HG03469 (cell line): ENCODE measurements around the gene GNPDA2.
"Not testable (repeated sequence)": the region's sequence is repeated elsewhere in the genome, so short reads cannot be mapped to it uniquely, and the experiment has no call there.

ENCODE experiments used
- ATAC-seq: cut with Tn5 transposase; IDR thresholded peaks from one replicate; pipeline ENCODE4 v1.9.1; 2021; ENCODE audit warnings: mild to moderate bottlenecking, moderate library complexity, moderate number of reproducible peaks; ENCODE audit not compliant: unreplicated experiment

The GNPDA2 gene

GRCh38 chr4:44726038-44726871 lies at the start of gene GNPDA2:
Gene GNPDA2 (minus strand): TSS chr4:44726556. CDS start chr4:44722207, 4,349 bp downstream.
- ATAC-seq = peak; percentile 93

- no peak for ATAC-seq
Measured at GRCh38 chr4:44772340-44772739, 46.0 kb upstream of the GNPDA2 start.

- ATAC-seq = no peak
Measured at GRCh38 chr4:44771789-44772188, 45.4 kb upstream of the GNPDA2 start.

GRCh38 chr4:44766453-44766852 lies 40.1 kb upstream of the GNPDA2 start:
- no peak for ATAC-seq

GRCh38 chr4:44765116-44765515 lies 38.8 kb upstream of the GNPDA2 start:
- ATAC-seq = no peak

- ATAC-seq = no peak
Measured at GRCh38 chr4:44761306-44761705, 35.0 kb upstream of the GNPDA2 start.

GRCh38 chr4:44760142-44760898 lies 34.0 kb upstream of the GNPDA2 start:
- ATAC-seq = no peak

- ATAC-seq = no peak
Measured at GRCh38 chr4:44756559-44756958, 30.2 kb upstream of the GNPDA2 start.

GRCh38 chr4:44740201-44740600 lies 13.8 kb upstream of the GNPDA2 start:
- ATAC-seq = no peak

GRCh38 chr4:44738615-44739014 lies 12.3 kb upstream of the GNPDA2 start:
- peak; percentile 72 for ATAC-seq

GRCh38 chr4:44736900-44737299 lies 10.5 kb upstream of the GNPDA2 start:
- ATAC-seq = no peak

- not testable (repeated sequence) for ATAC-seq
Measured at GRCh38 chr4:44728694-44729093, 2.3 kb upstream of the GNPDA2 start.

- no peak for ATAC-seq
Measured at GRCh38 chr4:44727471-44727870, 1.1 kb upstream of the GNPDA2 start.

GRCh38 chr4:44725726-44726037 lies 674 bp downstream of the GNPDA2 start:
- no peak for ATAC-seq

- ATAC-seq = no peak
Measured at GRCh38 chr4:44725166-44725565, 1.2 kb downstream of the GNPDA2 start.

GRCh38 chr4:44722001-44722400 lies 4.4 kb downstream of the GNPDA2 start:
- ATAC-seq = no peak

GRCh38 chr4:44720371-44720770 lies 6.0 kb downstream of the GNPDA2 start:
- ATAC-seq = no peak

GRCh38 chr4:44716597-44716996 lies 9.8 kb downstream of the GNPDA2 start:
- no peak for ATAC-seq

GRCh38 chr4:44713125-44713524 lies 13.2 kb downstream of the GNPDA2 start:
- ATAC-seq = no peak

- no peak for ATAC-seq
Measured at GRCh38 chr4:44704673-44705072, 21.7 kb downstream of the GNPDA2 start.

GRCh38 chr4:44701037-44701436 lies 25.3 kb downstream of the GNPDA2 start:
- ATAC-seq = no peak

GRCh38 chr4:44700427-44700826 lies 25.9 kb downstream of the GNPDA2 start:
- no peak for ATAC-seq
